ENCODE data around the gene HOXA5.

Gene HOXA5

DNA sequence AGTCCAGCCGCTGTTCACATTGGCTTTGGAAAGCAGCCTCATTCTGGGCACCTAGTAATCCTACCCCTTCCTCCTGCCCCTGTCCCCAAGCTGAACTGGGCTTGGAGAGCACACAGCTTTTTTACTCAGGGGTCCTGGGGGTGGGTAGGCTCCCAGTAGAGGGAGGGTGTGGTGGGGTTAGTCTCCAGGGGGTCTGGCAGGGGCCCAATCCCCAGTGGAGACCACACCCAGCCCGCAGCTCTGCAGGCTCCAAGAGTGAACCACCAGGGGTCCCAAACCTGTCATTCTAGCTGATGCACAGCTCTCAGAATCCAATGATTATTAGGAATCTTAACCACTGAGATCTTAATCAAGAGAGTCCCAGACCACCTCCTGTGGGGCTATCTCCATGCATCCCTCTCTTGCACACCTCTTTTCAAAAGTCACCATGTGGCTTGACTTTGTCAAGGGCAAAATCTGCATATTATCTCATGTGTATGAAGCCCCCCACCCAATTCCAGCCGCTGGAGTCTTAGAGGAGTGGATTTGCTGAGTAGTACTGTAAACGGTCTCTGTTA lies 38.9 kb upstream of the HOXA5 start:
- DNase-seq (ENCODE audit: low spot score), result no peak

GRCh38 chr7:27181795-27182275 lies 38.4 kb upstream of the HOXA5 start:
- DNase-seq (ENCODE audit: low spot score), result no peak

DNA sequence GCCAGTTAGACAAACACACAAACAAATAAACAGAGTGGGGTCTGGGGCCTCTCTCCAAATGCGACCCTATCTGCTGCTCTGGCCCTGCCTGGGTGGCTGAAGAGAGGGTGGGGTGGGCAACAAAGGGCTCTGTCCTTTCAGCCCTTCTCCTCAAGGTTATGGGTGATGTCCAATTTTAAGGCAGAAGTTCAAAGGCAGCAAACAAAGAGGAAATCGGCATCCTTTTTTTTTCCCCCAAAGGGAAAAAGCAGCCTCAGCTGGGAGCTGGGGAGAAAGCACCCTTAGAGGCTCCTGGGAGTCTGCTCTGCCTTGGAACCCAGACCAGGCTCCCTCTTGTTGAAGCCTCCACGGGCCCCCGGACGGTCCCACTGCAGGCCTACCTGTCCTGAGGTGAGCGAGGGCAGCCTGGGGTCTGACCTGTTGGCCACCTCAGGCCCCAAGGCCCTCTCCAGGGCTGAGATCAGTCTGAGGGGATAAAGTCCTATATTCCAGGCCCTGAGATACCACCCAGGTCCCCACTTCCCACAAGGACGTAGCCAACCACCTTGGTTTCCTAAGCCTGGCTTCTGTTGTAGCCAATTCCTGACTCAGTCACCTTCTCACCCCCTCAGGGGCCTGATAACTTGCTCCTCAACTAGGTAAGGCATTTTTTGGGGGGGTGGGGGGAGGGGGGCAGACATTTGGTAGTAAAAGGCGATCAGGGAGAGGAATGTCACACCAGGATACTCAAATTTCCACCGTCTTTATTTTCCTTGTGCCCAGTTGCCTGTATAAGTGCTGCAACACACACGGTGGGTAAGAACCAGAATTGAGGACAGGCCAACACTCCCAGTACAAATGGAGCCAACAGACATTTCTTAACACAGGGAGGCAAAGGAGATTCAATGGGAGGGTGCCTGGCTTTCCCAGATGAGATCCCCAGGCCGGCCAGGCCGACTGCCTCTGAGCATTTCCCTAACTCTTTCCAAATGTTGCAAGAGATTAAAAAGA lies 37.2 kb upstream of the HOXA5 start:
- no peak for DNase-seq (ENCODE audit: low spot score)

- no peak for DNase-seq (ENCODE audit: low spot score)
Measured at GRCh38 chr7:27179503-27180430, 36.3 kb upstream of the HOXA5 start.

GRCh38 chr7:27179030-27179429 lies 35.5 kb upstream of the HOXA5 start:
- no peak for DNase-seq (ENCODE audit: low spot score)

GRCh38 chr7:27178366-27178765 lies 34.9 kb upstream of the HOXA5 start:
- no peak for DNase-seq (ENCODE audit: low spot score)

DNA sequence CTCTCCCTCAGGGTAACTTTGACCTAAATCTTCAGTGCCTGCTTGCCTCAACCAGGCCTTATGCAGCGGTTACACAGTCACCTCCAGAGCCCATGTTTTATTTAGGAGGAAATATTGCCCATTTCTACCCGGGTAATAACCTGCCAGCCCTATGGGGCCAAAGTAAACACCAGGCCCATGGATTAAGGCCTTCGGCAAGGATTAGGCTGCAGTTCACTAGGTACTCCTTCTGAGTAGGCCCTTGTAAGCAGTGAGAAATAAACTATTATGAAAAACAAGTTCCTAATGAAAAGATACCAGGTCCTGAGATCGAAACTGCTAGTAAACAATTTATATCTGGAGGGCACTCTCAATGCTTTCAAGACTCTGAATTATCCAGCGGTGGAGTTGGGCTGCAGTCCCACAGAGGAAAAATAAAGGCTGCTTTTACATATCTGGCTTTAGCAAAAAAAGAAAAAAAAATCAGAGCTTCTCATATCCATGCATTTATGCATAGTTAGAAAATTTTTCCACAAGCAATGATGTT lies 34.4 kb upstream of the HOXA5 start:
- no peak for DNase-seq (ENCODE audit: low spot score)

GRCh38 chr7:27176962-27177794 lies 33.7 kb upstream of the HOXA5 start:
- no peak for DNase-seq (ENCODE audit: low spot score)

DNA sequence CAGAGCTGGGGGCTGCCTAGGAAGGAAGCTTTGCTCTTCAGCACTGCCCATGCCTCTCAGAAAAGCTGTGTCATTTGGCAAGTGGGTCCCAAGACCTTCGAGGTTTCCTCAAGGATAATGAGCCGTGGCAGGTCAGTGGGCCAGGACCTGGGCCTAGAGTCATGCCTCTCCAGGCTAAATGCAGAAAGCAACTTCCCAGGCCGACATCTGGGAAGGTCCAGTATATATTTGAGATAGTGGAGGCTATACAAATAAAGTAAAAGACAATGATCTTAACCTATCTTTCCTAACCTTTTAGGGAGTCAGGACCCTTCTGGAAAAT lies 33.0 kb upstream of the HOXA5 start:
- no peak for DNase-seq (ENCODE audit: low spot score)

- DNase-seq (ENCODE audit: low spot score), result no peak
Measured at GRCh38 chr7:27175626-27176523, 32.4 kb upstream of the HOXA5 start.

DNA sequence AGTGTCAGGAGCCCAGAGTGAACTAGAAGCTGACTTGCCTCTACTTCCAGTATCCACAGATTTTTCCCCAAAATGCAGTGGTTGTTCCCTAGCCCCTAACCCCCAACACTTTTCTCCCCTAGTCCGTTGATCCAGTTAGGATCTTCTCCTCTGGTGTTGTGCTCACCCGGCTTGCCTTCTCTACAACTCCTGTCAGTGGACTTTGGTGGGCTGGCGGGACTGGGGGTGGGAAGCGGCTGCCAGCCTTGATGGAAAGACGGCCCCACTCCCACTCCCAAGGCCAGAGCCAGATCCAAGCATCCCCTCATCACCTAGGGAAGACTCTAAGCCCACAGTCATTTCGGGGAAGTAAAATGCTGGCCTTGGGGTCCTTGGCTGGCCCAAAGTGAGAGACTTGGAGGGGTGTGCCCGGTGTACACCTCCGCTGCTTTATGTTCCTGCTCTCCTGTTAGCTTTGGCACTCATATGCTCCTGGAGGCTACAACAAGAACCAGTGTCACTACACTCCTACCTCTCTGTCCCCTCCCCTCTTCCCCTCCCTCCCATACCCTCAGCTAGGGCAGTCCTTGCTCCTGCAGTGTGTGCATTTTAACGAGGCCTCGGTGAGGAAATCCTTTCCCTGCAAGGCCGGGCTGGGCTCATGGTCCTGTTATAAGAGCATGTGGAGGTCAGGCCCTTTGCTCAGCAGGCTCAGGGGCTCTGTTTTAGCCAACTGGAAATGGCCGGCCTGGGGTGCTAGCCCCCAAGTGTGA lies 31.6 kb upstream of the HOXA5 start:
- DNase-seq (ENCODE audit: low spot score), result no peak

DNA sequence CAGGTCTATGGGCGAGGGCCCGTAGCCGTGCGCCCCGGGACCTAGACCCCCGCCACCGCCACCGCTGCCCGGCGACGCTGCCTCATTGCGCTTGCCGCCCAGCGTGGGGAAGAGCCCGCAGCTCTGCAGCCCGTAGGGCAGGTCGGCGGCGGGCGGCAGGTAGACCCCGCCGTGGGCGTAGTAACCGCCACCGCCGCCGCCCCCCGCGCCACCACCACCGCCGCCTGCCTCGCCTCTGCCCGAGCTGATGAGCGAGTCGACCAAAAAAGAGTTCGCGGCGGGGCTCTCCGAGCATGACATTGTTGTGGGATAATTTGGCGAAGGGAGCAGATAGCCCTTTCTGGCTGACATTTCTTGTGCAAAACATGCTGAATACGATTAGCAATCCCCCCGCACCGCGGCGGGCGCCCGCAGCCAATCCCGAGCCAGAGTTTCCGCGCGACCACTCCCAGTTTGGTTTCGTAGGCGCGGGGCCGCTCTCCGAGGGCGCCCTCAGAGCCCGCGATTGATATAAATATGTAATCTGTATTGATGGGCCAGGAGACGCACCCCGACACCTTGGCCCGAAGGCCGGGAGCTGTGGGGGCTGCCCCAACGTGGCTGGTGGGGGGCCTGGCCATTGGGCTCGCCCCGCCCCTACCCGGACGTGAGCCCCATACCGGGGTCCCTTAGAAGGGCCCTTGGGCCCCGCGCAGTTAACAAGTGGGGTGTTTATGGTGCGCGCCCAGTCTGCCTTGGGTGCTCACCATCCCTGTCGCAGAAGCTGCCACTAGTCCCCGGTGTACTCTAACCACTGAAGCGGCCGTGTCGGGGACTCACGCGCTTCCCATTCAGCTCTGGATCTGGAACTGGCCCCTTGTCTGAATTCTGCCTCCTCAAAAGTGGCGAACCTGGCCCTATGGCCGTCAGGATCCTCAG lies 30.7 kb upstream of the HOXA5 start, which contains the start of gene HOXA10:
HOXA10 (minus strand) TSS at position 365 of the 918 bp plus-strand sequence; CDS start at position 351, 14 bp downstream.
- DNase-seq (ENCODE audit: low spot score), result no peak

DNA sequence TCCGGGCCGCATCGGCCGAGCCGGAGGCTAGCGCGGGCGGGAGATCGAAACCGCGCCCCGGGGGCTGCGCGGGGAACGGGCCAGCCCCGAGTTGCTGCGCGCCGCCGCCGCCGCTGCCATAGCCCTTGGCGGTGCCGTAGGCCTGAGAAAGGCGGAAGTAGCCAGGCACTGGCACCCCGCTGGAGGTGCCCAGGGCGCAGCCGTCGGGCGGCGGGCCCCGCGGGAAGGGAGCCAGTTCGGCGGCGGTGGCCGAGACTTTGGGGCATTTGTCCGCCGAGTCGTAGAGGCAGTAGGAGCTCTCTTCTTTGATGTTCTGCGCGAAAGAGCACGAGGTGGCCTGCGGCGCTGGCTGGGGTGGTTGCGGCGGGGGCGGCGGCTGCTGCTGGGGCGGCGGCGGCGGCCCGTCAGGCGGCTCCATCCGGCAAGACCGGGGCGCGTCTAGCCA lies 30.1 kb upstream of the HOXA5 start:
- no peak for DNase-seq (ENCODE audit: low spot score)

- no peak for DNase-seq (ENCODE audit: low spot score)
Measured at GRCh38 chr7:27172823-27173510, 29.5 kb upstream of the HOXA5 start.

DNA sequence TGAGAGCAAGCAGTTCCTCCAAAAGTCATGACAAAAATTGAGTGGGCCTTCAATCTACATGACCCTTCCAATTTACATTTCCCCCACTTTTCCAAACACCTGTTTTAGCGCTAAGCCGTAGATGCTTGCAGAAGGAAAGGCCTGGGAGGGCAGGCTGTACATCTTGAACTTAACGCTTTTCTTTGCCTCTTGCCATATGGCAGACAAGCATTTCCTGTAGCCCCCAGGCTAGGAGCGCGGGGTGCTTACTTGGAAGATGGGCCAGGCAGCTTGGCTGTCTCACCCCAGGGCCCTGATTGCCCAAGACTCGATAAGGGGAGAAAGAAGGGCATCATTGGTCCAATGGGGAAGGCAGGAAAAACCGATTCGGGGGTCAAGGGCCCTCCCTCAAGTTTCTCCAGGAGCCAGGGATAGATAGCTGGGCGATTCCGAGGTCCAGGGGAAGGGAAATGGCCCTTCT lies 28.9 kb upstream of the HOXA5 start:
- no peak for DNase-seq (ENCODE audit: low spot score)

GRCh38 chr7:27171637-27172314 lies 28.3 kb upstream of the HOXA5 start:
- DNase-seq (ENCODE audit: low spot score), result no peak

- DNase-seq (ENCODE audit: low spot score), result no peak
Measured at GRCh38 chr7:27171325-27171636, 27.8 kb upstream of the HOXA5 start.

All from kidney capillary endothelial cell (primary cell).